HepG2 (cell line): ENCODE measurements around the gene WNK2. TPM values are rescaled to one million over a fixed set of nuclear protein-coding genes. Genes with fewer than 3 reads are reported as not detected.

Experiments used
- PHF8 ChIP-seq: sonication (generic); formaldehyde crosslinking; IDR thresholded peaks from 2 replicates; pipeline ENCODE4 v1.5.0; 2020; ENCODE audit warnings: missing genetic modification reagents
- polyA plus RNA-seq, 8 experiments: library from polyadenylated mRNA; depleted of rRNA in 3 of 8; stranded (reverse) in 7 of 8; unstranded in 1 of 8; fragments of >200 nt; fragmentation: Illumina TruSeq in 4 of 8; extraction: Trizol in 4 of 8; gene quantifications; 2 replicates each; pipeline versions ENCODE4 v1.2.1 to v1.2.3, GENCODE V29; 2011 to 2016; ENCODE audit warnings: low read depth in 4 of 8, missing spikeins in 1 of 8, mixed read lengths in 1 of 8; ENCODE audit not compliant: insufficient read depth in 1 of 8
- total RNA-seq, 5 experiments: library from RNA; depleted of rRNA; stranded (reverse); fragments of >200 nt; fragmentation: Illumina TruSeq; extraction: Trizol; gene quantifications; 2 replicates each; pipeline ENCODE4 v1.2.3, GENCODE V29; 2016; ENCODE audit warnings: low read depth in 1 of 5
- TF ChIP-seq, protein P1 (sequence below): IDR thresholded peaks from 2 replicates; pipeline ENCODE4 v1.6.1; 2016; ENCODE audit warnings: missing compliant biosample characterization, missing genetic modification reagents, borderline replicate concordance
- TF ChIP-seq, protein P2 (sequence below): IDR thresholded peaks from 2 replicates; pipeline ENCODE4 v1.6.1; 2016; ENCODE audit warnings: mild to moderate bottlenecking
- TF ChIP-seq, protein P3 (sequence below): sonication (generic); formaldehyde crosslinking; IDR thresholded peaks from 2 replicates; pipeline ENCODE4 v1.5.0; 2020; ENCODE audit warnings: mild to moderate bottlenecking, missing genetic modification reagents, moderate library complexity
- TF ChIP-seq, protein P4 (sequence below): sonication (generic); formaldehyde crosslinking; IDR thresholded peaks from 2 replicates; pipeline ENCODE4 v1.4.0; 2020; ENCODE audit warnings: missing genetic modification reagents, borderline replicate concordance

The WNK2 gene
- total and polyA plus RNA-seq, 2 of the 13 experiments (the other 11 are each of a cell fraction or from before 2014, with no cell fraction given), result 10.5 to 12.0 TPM

DNA sequence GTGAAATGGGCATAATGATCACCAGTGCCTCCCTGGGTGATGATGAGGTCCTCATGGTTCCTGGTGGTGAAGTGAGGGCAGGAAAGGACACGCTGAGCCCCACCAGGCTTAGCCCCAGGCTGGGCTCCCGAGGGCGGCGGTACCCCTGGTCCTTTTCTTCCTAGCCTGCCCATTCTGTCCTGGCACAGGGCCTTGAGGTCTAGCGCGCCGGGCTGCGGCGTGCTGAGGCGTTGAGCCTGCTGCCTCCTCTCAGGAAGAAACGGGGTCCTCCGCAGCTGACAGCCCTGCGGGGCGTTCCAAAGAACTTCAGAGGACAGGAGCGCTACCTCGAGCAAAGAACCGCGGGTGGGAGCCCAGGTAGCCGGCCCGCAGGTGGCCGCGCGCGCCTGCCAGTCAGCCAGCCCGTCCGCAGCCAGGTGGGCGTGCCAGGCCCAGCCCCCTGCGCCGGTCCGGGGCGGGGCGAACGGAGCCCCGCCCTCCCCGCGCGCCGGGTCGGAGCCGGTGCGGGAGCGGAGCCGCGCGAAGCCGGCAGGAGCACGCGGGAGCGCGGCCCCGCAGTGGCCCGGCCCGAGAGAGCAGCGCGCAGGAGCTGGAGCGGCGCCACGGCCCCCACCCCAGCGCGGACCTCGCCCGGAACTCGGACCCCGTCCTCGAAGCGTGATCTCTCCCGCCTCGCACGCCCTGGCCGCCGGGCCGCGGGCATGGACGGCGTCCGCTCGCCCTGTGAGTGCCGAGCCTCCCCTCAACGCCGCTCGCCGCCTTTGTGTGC, at the start of gene WNK2 (continued):
- TF ChIP-seq, protein P1, sequence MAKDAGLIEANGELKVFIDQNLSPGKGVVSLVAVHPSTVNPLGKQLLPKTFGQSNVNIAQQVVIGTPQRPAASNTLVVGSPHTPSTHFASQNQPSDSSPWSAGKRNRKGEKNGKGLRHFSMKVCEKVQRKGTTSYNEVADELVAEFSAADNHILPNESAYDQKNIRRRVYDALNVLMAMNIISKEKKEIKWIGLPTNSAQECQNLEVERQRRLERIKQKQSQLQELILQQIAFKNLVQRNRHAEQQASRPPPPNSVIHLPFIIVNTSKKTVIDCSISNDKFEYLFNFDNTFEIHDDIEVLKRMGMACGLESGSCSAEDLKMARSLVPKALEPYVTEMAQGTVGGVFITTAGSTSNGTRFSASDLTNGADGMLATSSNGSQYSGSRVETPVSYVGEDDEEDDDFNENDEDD (CRISPR knock-in tag), result peak; percentile 55; the same call in 1 of the 2 replicates
- TF ChIP-seq, protein P2, sequence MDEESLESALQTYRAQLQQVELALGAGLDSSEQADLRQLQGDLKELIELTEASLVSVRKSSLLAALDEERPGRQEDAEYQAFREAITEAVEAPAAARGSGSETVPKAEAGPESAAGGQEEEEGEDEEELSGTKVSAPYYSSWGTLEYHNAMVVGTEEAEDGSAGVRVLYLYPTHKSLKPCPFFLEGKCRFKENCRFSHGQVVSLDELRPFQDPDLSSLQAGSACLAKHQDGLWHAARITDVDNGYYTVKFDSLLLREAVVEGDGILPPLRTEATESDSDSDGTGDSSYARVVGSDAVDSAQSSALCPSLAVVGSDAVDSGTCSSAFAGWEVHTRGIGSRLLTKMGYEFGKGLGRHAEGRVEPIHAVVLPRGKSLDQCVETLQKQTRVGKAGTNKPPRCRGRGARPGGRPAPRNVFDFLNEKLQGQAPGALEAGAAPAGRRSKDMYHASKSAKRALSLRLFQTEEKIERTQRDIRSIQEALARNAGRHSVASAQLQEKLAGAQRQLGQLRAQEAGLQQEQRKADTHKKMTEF (CRISPR knock-in tag), result no peak; the same call in 1 of the 2 replicates
- TF ChIP-seq PHF8 (CRISPR knock-in tag), result peak; percentile 49
- TF ChIP-seq, protein P3, sequence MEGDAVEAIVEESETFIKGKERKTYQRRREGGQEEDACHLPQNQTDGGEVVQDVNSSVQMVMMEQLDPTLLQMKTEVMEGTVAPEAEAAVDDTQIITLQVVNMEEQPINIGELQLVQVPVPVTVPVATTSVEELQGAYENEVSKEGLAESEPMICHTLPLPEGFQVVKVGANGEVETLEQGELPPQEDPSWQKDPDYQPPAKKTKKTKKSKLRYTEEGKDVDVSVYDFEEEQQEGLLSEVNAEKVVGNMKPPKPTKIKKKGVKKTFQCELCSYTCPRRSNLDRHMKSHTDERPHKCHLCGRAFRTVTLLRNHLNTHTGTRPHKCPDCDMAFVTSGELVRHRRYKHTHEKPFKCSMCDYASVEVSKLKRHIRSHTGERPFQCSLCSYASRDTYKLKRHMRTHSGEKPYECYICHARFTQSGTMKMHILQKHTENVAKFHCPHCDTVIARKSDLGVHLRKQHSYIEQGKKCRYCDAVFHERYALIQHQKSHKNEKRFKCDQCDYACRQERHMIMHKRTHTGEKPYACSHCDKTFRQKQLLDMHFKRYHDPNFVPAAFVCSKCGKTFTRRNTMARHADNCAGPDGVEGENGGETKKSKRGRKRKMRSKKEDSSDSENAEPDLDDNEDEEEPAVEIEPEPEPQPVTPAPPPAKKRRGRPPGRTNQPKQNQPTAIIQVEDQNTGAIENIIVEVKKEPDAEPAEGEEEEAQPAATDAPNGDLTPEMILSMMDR (CRISPR knock-in tag), result peak; percentile 11; the same call in 1 of the 2 replicates
- TF ChIP-seq, protein P4, sequence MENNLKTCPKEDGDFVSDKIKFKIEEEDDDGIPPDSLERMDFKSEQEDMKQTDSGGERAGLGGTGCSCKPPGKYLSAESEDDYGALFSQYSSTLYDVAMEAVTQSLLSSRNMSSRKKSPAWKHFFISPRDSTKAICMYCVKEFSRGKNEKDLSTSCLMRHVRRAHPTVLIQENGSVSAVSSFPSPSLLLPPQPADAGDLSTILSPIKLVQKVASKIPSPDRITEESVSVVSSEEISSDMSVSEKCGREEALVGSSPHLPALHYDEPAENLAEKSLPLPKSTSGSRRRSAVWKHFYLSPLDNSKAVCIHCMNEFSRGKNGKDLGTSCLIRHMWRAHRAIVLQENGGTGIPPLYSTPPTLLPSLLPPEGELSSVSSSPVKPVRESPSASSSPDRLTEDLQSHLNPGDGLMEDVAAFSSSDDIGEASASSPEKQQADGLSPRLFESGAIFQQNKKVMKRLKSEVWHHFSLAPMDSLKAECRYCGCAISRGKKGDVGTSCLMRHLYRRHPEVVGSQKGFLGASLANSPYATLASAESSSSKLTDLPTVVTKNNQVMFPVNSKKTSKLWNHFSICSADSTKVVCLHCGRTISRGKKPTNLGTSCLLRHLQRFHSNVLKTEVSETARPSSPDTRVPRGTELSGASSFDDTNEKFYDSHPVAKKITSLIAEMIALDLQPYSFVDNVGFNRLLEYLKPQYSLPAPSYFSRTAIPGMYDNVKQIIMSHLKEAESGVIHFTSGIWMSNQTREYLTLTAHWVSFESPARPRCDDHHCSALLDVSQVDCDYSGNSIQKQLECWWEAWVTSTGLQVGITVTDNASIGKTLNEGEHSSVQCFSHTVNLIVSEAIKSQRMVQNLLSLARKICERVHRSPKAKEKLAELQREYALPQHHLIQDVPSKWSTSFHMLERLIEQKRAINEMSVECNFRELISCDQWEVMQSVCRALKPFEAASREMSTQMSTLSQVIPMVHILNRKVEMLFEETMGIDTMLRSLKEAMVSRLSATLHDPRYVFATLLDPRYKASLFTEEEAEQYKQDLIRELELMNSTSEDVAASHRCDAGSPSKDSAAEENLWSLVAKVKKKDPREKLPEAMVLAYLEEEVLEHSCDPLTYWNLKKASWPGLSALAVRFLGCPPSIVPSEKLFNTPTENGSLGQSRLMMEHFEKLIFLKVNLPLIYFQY (CRISPR knock-in tag), result peak; percentile 51; the same call in 1 of the 2 replicates
